OCI-LY1 (cell line): Measurements from ENCODE around the gene PLA2G2D.

Source experiments
- H2AFZ ChIP-seq: fragments of 200-600 bp; sonication (generic), shearing (Covaris generic); 2 replicates; pipeline ENCODE4 v1.6.0; 2014; ENCODE audit warnings: antibody characterized with exemption, mild to moderate bottlenecking, low read length
- H3F3A ChIP-seq: fragments of 200-600 bp; sonication (generic), shearing (Covaris generic); 2 replicates; pipeline ENCODE4 v1.6.0; 2014; ENCODE audit warnings: mild to moderate bottlenecking, antibody characterized with exemption, low read length, moderate library complexity; ENCODE audit not compliant: insufficient read depth
- H3K27ac ChIP-seq: fragments of 200-600 bp; sonication (generic); 2 replicates; pipeline ENCODE4 v1.5.1; 2014; ENCODE audit warnings: low read length, mixed run types, mild to moderate bottlenecking, low read depth; ENCODE audit not compliant: poor library complexity, severe bottlenecking
- H3K27me3 ChIP-seq: fragments of 200-600 bp; sonication (generic); 2 replicates; pipeline ENCODE4 v1.6.0; 2014; ENCODE audit warnings: antibody characterized with exemption, mild to moderate bottlenecking, low read length, moderate library complexity; ENCODE audit not compliant: insufficient read depth
- H3K36me3 ChIP-seq: fragments of 200-600 bp; sonication (generic); 2 replicates; pipeline ENCODE4 v1.6.1; 2014; ENCODE audit warnings: mild to moderate bottlenecking, antibody characterized with exemption, low read length, moderate library complexity, mixed read lengths; ENCODE audit not compliant: insufficient read depth
- H3K4me1 ChIP-seq: fragments of 200-600 bp; sonication (generic); 2 replicates; pipeline ENCODE4 v1.5.1; 2014; ENCODE audit warnings: mild to moderate bottlenecking, low read length, moderate library complexity; ENCODE audit not compliant: insufficient read depth, severe bottlenecking
- H3K4me2 ChIP-seq: fragments of 200-600 bp; sonication (generic), shearing (Covaris generic); 2 replicates; pipeline ENCODE4 v1.6.1; 2014; ENCODE audit warnings: low read length
- H3K4me3 ChIP-seq: fragments of 200-600 bp; sonication (generic); 2 replicates; pipeline ENCODE4 v1.5.1; 2014; ENCODE audit warnings: low read length, low read depth, mild to moderate bottlenecking, mixed read lengths; ENCODE audit not compliant: poor library complexity, severe bottlenecking
- H3K79me2 ChIP-seq: fragments of 200-600 bp; shearing (Covaris generic); 2 replicates; pipeline ENCODE4 v1.6.1; 2016; ENCODE audit warnings: mixed run types, low read length, mixed read lengths; ENCODE audit not compliant: insufficient read depth
- H3K9ac ChIP-seq: fragments of 200-600 bp; sonication (generic), shearing (Covaris generic); 2 replicates; pipeline ENCODE4 v1.6.1; 2014; ENCODE audit warnings: mild to moderate bottlenecking, low read length, mixed read lengths
- H3K9me2 ChIP-seq: fragments of 200-600 bp; sonication (generic), shearing (Covaris generic); 2 replicates; pipeline ENCODE4 v1.6.1; 2014; ENCODE audit warnings: low read depth, mild to moderate bottlenecking, low read length, mixed read lengths
- H3K9me3 ChIP-seq: fragments of 200-600 bp; shearing (Covaris generic); 2 replicates; pipeline ENCODE4 v1.6.1; 2014; ENCODE audit warnings: low read length, mixed read lengths
- H4K20me1 ChIP-seq: fragments of 200-600 bp; sonication (generic), shearing (Covaris generic); 2 replicates; pipeline ENCODE4 v1.6.0; 2016; ENCODE audit warnings: mild to moderate bottlenecking, low read length; ENCODE audit not compliant: insufficient read depth
- CTCF ChIP-seq: fragments of 200-600 bp; sonication (generic), shearing (Covaris generic); IDR thresholded peaks from 2 replicates; pipeline ENCODE4 v1.5.1; 2017; ENCODE audit warnings: mild to moderate bottlenecking, antibody characterized with exemption, low read length, moderate library complexity, mixed read lengths
- EZH2 ChIP-seq: fragments of 200-600 bp; sonication (generic), shearing (Covaris generic); IDR thresholded peaks from 2 replicates; pipeline ENCODE4 v1.8.0; 2017; ENCODE audit warnings: borderline replicate concordance, mixed run types, mild to moderate bottlenecking, antibody characterized with exemption, low read length, moderate library complexity, mixed read lengths

The PLA2G2D gene

DNA sequence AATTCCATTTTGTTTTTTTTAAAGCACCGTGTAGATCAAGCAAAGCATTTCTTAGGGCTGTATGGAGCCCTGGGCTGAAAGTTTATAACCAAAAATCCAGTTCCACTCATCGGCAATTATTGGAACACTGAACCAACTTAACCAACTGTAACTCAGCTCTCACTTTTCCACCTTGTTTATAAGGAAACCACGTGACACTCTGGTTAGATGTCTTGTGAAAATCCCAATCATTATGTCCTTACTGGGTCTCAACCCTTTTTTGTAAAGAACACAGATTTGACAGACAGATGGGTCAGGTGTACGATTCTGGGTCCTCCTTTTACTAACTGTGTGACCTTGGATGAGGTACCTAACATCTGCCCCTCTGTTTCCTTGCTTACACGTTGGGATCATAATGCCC is 43.1 kb downstream of the PLA2G2D start:
- H3K9me2 ChIP-seq: no peaks in the 10 kb centered on the region
- H2AFZ ChIP-seq: no peak overlapping the region
- no peaks in the 10 kb centered on the region for H3K9me3 ChIP-seq
- H3K4me2 ChIP-seq: no peak overlapping the region
- no peak overlapping the region for H3K27ac ChIP-seq
- no peaks in the 10 kb centered on the region for H3K4me1 ChIP-seq
- no peaks in the 10 kb centered on the region for H3F3A ChIP-seq
- no peaks in the 10 kb centered on the region for H3K27me3 ChIP-seq
- H3K79me2 ChIP-seq: no peaks in the 10 kb centered on the region
- no peak overlapping the region for H3K9ac ChIP-seq
- no peak for TF ChIP-seq CTCF
- no peak for TF ChIP-seq EZH2
- H4K20me1 ChIP-seq: no peaks in the 10 kb centered on the region
- H3K36me3 ChIP-seq: no peaks in the 10 kb centered on the region
- H3K4me3 ChIP-seq: no peak overlapping the region

DNA sequence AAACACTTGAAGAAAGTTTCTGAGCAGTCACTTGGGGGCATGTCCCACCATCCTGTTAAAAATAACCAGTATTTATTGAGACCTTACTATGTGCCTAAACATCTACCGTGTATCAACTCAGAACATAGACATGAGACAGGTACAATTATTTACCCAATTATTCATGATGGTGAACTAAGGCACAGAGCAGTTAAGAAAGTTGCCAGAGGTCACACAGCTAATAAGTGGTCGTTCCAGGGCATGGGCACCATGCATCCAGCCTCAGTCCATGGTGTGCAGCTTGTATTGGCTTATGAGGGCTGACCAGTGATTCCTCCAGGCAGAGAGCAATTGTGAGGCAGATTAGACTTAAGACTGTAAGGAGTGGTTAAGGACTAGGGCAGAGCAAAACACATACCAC is 44.0 kb downstream of the PLA2G2D start:
- H2AFZ ChIP-seq: no peak overlapping the region
- no peaks in the 10 kb centered on the region for H3K27me3 ChIP-seq
- no peak overlapping the region for H3K4me2 ChIP-seq
- H3K4me3 ChIP-seq: no peak overlapping the region
- no peak overlapping the region for H3K9ac ChIP-seq
- no peaks in the 10 kb centered on the region for H3K9me2 ChIP-seq
- no peak overlapping the region for H3K27ac ChIP-seq
- H3K4me1 ChIP-seq: no peaks in the 10 kb centered on the region
- H4K20me1 ChIP-seq: no peaks in the 10 kb centered on the region
- TF ChIP-seq CTCF (no peak), EZH2 (no peak)
- H3K9me3 ChIP-seq: no peaks in the 10 kb centered on the region
- H3F3A ChIP-seq: no peaks in the 10 kb centered on the region
- no peaks in the 10 kb centered on the region for H3K36me3 ChIP-seq
- no peaks in the 10 kb centered on the region for H3K79me2 ChIP-seq

DNA sequence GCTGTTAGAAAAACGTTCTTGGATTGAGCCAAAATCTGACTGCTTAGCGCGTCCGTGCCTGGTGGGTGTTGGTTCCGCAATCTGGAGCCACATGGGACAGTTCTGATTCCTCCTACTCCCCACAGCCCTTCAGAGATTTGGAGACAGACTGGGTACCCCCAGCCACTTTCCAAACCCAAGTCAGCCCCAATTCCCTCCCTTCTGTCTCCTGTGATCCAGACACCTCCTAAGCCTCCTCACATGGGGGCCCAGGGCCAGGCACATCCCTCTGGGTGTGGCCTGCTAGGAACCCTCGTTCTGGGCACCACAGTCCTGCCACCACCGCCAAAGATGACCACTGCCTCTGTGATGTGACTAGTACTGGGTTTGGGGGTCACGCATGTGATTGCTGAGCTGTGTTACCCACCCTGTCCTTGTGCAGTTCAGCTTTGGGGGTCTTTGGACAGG is 44.6 kb downstream of the PLA2G2D start:
- H3K9me3 ChIP-seq: no peaks in the 10 kb centered on the region
- H3K9me2 ChIP-seq: no peaks in the 10 kb centered on the region
- no peak overlapping the region for H3K4me3 ChIP-seq
- H3K4me1 ChIP-seq: no peaks in the 10 kb centered on the region
- no peaks in the 10 kb centered on the region for H3K36me3 ChIP-seq
- no peak overlapping the region for H3K4me2 ChIP-seq
- no peak overlapping the region for H3K27ac ChIP-seq
- H3K9ac ChIP-seq: no peak overlapping the region
- no peaks in the 10 kb centered on the region for H3K27me3 ChIP-seq
- H3K79me2 ChIP-seq: no peaks in the 10 kb centered on the region
- no peaks in the 10 kb centered on the region for H4K20me1 ChIP-seq
- TF ChIP-seq CTCF: no peak
- TF ChIP-seq EZH2: no peak
- H2AFZ ChIP-seq: no peak overlapping the region
- H3F3A ChIP-seq: no peaks in the 10 kb centered on the region
